A549 (cell line): Measurements from ENCODE around the gene KRT7.
A peak's percentile ranks its signal among the peaks of the same experiment; 100 is the strongest.

ENCODE experiments used
- BHLHE40 ChIP-seq: IDR thresholded peaks from 2 replicates; pipeline ENCODE4 v1.6.1; 2012; ENCODE audit warnings: low read depth, low read length, inconsistent platforms
- CEBPB ChIP-seq, 2 experiments: fragments of >200 bp in 1 of 2; sonication (Bioruptor Twin) in 1 of 2; formaldehyde crosslinking in 1 of 2; IDR thresholded peaks; 2 replicates each; pipeline ENCODE4 v1.6.1; 2012 to 2016
- CTCF ChIP-seq: fragments of >200 bp; sonication (Bioruptor Twin); formaldehyde crosslinking; IDR thresholded peaks from 3 replicates; pipeline ENCODE4 v1.5.1; 2016
- EP300 ChIP-seq, 2 experiments: fragments of >200 bp; sonication (Bioruptor Twin); formaldehyde crosslinking; IDR thresholded peaks; 2 replicates in 1 of 2; 3 replicates in 1 of 2; pipeline ENCODE4 v1.6.1; 2016 to 2017
- MAX ChIP-seq: IDR thresholded peaks from 2 replicates; pipeline ENCODE4 v1.6.1; 2012
- MYC ChIP-seq: IDR thresholded peaks from 2 replicates; pipeline ENCODE4 v1.6.1; 2012; ENCODE audit warnings: mild to moderate bottlenecking, inconsistent platforms, low read length, improper control_type of control experiment, borderline replicate concordance
- POLR2A ChIP-seq: IDR thresholded peaks from 2 replicates; pipeline ENCODE4 v1.6.1; 2012; ENCODE audit warnings: mild to moderate bottlenecking, low read length
- POLR2AphosphoS2 ChIP-seq: conservative IDR thresholded peaks from 2 replicates; pipeline ENCODE4 v1.6.1; 2012; ENCODE audit warnings: low read length, improper control_type of control experiment, inconsistent platforms
- RAD21 ChIP-seq, 2 experiments: fragments of >200 bp in 1 of 2; sonication (Bioruptor Twin) in 1 of 2; formaldehyde crosslinking in 1 of 2; IDR thresholded peaks in 1 of 2; conservative IDR thresholded peaks in 1 of 2; 2 replicates in 1 of 2; 3 replicates in 1 of 2; pipeline ENCODE4 v1.6.1; 2012 to 2018; ENCODE audit warnings: inconsistent platforms in 1 of 2
- RCOR1 ChIP-seq: fragments of 150-350 bp; IDR thresholded peaks from 2 replicates; pipeline ENCODE4 v1.6.1; 2014; ENCODE audit warnings: antibody characterized with exemption, low read length, low read depth
- SREBF2 ChIP-seq: fragments of 450-650 bp; IDR thresholded peaks from 2 replicates; pipeline ENCODE4 v1.6.1; 2014; ENCODE audit warnings: mild to moderate bottlenecking, moderate library complexity
- TF ChIP-seq, protein P1 (sequence below): fragments of 250-450 bp; sonication (Bioruptor Pico); IDR thresholded peaks from 2 replicates; pipeline ENCODE4 v1.5.0; 2021; ENCODE audit warnings: mild to moderate bottlenecking, moderate library complexity, borderline replicate concordance

GRCh38 chr12:52245259-52245961 lies 12.4 kb downstream of the KRT7 start:
- TF ChIP-seq CTCF: no peak; the same call in 2 of the 3 replicates
- TF ChIP-seq BHLHE40: no peak
- TF ChIP-seq SREBF2: no peak
- TF ChIP-seq EP300 (IDR thresholded peaks at IDR 0.05): no peak
- TF ChIP-seq MAX: peak; percentile 72
- no peak for TF ChIP-seq MYC
- no peak for TF ChIP-seq POLR2A
- peak; percentile 97 for TF ChIP-seq POLR2AphosphoS2
- TF ChIP-seq RCOR1: no peak
- TF ChIP-seq CEBPB (IDR thresholded peaks at IDR 0.05): no peak
- TF ChIP-seq, protein P1, sequence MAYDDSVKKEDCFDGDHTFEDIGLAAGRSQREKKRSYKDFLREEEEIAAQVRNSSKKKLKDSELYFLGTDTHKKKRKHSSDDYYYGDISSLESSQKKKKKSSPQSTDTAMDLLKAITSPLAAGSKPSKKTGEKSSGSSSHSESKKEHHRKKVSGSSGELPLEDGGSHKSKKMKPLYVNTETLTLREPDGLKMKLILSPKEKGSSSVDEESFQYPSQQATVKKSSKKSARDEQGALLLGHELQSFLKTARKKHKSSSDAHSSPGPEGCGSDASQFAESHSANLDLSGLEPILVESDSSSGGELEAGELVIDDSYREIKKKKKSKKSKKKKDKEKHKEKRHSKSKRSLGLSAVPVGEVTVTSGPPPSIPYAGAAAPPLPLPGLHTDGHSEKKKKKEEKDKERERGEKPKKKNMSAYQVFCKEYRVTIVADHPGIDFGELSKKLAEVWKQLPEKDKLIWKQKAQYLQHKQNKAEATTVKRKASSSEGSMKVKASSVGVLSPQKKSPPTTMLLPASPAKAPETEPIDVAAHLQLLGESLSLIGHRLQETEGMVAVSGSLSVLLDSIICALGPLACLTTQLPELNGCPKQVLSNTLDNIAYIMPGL (CRISPR knock-in tag): peak; percentile 85; the same call in 1 of the 2 replicates
- TF ChIP-seq RAD21 (conservative IDR thresholded peaks at IDR 0.05 in 1 of 2, IDR thresholded peaks at IDR 0.05 in 1 of 2): no peak
